Hepatic stellate cell (primary cell): Measurements from ENCODE around the gene CAND2.

Experiments
- DNase-seq: peaks from one replicate; pipeline ENCODE4 v3.0.0; 2011; ENCODE audit warnings: low spot score

Gene CAND2

GRCh38 chr3:12807601-12808359 is 11.3 kb downstream of the CAND2 start:
- no peak for DNase-seq

DNA sequence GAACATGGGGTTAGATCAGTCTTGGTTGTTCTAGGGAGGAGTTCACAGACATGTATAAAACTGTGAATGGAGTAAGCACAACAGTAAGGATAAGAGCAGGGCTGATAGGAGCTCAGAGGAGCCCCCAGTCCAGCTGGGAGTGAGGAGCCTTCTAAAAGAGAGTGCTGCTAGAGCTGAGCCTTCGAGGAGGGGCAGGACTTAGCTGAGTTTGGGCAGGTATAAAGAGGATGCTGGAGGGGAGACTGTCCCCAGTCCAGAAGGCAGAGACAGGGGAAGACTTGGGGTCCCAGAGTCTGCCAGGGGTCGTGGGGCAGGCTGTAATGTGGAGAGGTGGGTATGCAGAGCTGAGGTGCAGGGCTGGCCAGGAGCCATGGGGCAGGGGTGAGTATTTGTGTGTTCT is 12.1 kb downstream of the CAND2 start:
- DNase-seq: no peak

DNA sequence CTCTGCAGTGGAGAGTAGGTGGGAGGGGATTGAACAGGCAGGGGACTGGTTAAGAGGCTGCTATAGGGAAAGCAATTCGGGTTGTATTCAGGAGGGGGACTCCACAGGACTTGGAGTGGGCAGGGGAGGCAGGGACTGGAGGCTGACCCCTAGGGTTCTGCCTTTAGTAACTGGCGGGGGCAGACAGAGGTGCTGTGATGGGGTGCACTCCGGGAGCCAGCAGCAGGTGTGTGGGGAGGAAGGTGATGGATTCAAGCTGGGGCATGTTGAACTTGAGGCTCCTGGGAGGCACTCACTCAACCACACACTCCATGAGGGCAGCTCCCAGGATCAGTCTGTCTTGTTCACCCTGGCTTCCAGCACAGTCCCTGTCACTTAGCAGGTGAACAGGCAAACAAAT is 12.5 kb downstream of the CAND2 start:
- DNase-seq: no peak

- DNase-seq: no peak
These were observed 13.0 kb downstream of the CAND2 start for GRCh38 chr3:12809435-12809834.

- peak; percentile 98 for DNase-seq
These were observed 13.7 kb downstream of the CAND2 start for GRCh38 chr3:12810013-12810780.

DNA sequence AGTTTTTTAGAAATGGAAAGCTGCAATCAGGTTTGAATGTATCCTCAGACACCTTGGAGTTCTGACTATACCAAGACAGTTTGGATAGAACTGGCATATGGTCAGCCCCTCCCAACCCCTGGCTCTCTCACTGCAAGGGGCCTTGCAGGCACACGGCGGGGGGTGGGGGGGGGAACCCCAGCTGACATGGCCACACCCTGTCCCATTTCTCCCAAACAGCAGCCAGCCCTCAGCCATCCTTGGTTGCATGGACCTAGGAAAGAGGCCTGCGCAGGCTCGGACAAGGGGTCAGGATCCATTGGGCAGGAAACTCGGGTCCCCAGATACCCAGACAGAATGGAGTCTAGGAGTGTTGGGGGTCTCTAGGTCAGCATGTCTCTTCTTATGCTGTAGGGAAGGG is 14.5 kb downstream of the CAND2 start:
- DNase-seq: no peak

DNA sequence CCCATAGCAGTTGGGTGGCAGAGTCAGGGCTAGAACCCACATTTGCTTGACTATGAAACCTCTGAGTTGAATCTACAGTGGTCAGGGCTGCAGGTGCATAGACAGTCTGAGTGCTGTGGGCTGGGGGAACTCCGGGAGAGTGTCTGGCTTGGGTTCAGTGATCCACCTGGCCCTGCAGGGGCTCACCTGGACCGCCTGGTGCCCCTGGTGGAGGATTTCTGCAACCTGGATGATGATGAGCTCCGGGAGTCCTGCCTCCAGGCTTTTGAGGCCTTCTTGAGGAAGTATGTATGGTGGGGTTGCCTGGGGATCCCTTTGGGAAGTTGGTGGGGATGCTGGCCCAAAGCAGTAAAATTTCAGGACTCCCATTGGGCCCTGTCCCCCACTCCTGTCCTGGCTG is 16.3 kb downstream of the CAND2 start:
- DNase-seq: no peak

GRCh38 chr3:12813967-12814366 is 17.5 kb downstream of the CAND2 start:
- DNase-seq: no peak

GRCh38 chr3:12815078-12815477 is 18.6 kb downstream of the CAND2 start:
- DNase-seq: no peak

DNA sequence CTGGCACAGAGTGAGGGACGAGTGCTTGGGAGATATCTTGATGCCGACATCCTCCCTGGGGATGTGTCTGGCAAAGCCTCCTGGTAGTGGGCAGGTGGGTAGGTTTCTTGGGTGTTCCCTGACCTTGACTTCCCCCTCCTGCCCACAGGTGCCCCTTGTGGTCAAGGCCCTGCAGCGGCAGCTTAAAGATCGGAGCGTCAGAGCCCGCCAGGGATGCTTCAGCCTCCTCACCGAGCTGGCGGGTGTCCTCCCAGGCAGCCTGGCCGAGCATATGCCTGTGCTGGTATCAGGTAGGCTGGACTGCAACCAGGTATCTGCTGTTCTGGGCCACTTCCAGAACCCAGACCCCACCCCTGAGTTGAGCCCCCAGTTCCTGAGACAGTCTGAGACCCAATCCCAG is 19.2 kb downstream of the CAND2 start:
- DNase-seq: no peak

GRCh38 chr3:12816521-12817342 is 20.3 kb downstream of the CAND2 start:
- DNase-seq: no peak

DNA sequence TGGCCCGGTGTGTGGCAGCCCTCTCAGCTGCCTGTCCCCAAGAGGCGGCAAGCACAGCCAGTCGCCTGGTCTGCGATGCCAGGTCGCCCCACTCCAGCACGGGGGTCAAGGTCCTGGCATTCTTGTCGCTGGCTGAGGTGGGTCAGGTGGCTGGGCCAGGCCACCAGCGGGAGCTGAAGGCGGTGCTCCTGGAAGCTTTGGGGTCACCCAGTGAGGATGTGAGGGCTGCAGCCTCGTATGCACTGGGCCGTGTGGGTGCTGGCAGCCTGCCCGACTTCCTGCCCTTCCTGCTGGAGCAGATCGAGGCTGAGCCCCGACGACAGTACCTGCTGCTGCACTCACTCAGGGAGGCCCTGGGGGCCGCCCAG is 20.8 kb downstream of the CAND2 start:
- DNase-seq: no peak

GRCh38 chr3:12818273-12818672 is 21.8 kb downstream of the CAND2 start:
- no peak for DNase-seq

DNA sequence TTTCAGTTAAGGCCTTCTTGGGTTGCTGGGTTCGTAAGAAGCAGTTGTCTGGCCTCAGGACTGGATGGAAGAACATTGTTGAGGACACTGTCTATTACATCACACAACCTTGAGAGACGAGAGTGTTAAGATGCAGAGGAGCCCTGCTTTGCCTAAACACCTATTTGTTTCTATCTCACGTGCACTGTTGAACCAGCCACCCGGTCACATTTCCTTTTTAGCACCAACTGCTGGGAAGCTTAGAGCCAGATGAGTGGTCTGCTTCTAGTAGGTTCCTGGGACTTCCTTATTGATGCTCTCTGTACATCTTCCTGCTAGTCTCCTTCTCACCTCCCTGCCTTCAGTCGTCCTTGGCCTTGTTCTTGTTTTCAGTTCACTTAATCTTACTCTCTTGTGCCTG is 22.3 kb downstream of the CAND2 start:
- DNase-seq: no peak

- no peak for DNase-seq
These were observed 26.4 kb downstream of the CAND2 start for GRCh38 chr3:12822725-12823373.

- DNase-seq: no peak
These were observed 27.8 kb downstream of the CAND2 start for GRCh38 chr3:12824299-12824698.

GRCh38 chr3:12825156-12825555 is 28.7 kb downstream of the CAND2 start:
- DNase-seq: no peak

- DNase-seq: no peak
These were observed 32.3 kb downstream of the CAND2 start for GRCh38 chr3:12828751-12829150.

DNA sequence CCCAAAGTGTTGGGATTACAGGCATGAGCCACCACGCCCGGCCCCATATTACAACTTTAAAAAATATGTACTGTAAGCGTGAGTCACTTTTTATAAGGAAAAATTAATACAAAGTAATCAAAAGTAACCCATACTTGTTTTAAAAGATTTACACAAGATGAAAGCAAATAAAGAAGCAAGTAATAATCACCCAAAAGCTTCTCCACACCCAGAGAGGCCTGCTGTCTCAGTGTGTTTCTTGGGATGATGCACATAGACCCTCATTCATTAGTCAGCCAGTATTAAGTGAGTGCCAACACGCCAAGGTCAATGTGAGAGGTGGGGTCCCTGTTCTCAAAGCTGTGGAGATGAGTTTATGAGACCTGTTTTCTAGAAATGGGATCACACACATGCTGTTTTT is 32.9 kb downstream of the CAND2 start:
- DNase-seq: no peak

DNA sequence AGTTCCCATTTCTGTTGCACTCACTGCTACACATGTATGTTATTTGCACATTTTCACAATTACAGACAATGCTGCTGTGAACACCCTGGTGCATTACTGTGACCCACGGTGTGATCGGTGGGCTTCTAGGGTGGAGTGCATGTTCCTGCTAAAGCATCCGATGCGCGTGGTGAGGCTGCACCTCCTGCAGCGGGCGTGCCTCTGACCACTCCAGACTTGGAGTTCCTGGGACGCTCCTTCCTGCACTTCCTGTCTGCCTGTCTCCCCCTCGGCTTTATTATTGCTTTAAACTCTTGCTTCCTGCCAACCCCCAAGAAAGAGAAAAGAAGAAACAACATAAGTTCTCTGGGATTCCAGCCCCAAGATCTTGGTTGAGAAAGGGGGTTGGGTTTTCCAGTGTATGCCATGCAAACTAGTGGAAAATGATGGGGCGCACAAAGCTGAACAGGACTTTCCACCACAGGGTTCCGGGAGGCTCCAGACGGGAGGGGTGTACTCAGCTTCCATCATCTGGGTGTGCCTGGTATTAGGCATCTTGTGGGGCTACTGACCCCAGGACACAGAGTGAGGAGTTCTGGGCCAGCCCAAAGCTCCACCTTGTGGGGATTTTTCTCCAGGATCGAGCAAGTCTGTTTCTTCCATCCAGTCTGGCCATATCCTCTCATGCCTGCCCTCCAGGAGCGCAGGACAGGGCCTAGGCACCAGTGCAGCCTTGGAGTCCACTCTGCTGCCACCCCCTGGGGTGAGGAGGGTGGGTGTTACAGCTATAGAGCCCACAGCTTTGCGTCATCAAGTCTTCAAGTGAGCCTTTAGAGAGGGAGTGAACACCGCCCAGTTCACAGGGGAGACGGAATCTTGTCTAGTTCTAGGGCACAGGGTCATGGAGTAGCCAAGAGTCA is 33.7 kb downstream of the CAND2 start:
- no peak for DNase-seq

- DNase-seq: no peak
These were observed 34.3 kb downstream of the CAND2 start for GRCh38 chr3:12830785-12831156.
